ENCODE results near the gene BCL11B.

Gene BCL11B

GRCh38 chr14:99260587-99261551 is 11.1 kb downstream of the BCL11B start:
- Histone ChIP-seq H3K9me2 (ENCODE audit: low read depth, low read length) (no peaks in the 10 kb centered on the region), H3F3A (ENCODE audit: insufficient read depth, low read length) (no peaks in the 10 kb centered on the region), H3K27ac (ENCODE audit: low read depth, low read length, poor library complexity, severe bottlenecking) (no peak overlapping the region), H3K9me3 (ENCODE audit: low read length) (no peaks in the 10 kb centered on the region), H2AFZ (ENCODE audit: low read length) (no peak overlapping the region), H3K4me2 (ENCODE audit: low read length) (no peak overlapping the region), H3K36me3 (ENCODE audit: insufficient read depth, low read length) (no peaks in the 10 kb centered on the region), H3K4me3 (ENCODE audit: low read depth, low read length, poor library complexity, severe bottlenecking) (no peak overlapping the region), H3K79me2 (ENCODE audit: insufficient read depth, low read length) (no peaks in the 10 kb centered on the region), H3K9ac (ENCODE audit: low read length) (no peak overlapping the region), H3K4me1 (ENCODE audit: insufficient read depth, low read length, severe bottlenecking) (no peaks in the 10 kb centered on the region), H3K27me3 (ENCODE audit: insufficient read depth, low read length) (no peaks in the 10 kb centered on the region), H4K20me1 (ENCODE audit: insufficient read depth, low read length) (no peaks in the 10 kb centered on the region)
- TF ChIP-seq CTCF (IDR thresholded peaks at IDR 0.05; ENCODE audit: low read length), result no peak
- TF ChIP-seq EZH2 (IDR thresholded peaks at IDR 0.05; ENCODE audit: borderline replicate concordance, low read length), result no peak

- no peaks in the 10 kb centered on the region for H3K9me2 ChIP-seq (ENCODE audit: low read depth, low read length)
- no peaks in the 10 kb centered on the region for H3F3A ChIP-seq (ENCODE audit: insufficient read depth, low read length)
- H3K27ac ChIP-seq (ENCODE audit: low read depth, low read length, poor library complexity, severe bottlenecking), result no peak overlapping the region
- no peaks in the 10 kb centered on the region for H3K79me2 ChIP-seq (ENCODE audit: insufficient read depth, low read length)
- H3K4me1 ChIP-seq (ENCODE audit: insufficient read depth, low read length, severe bottlenecking), result no peaks in the 10 kb centered on the region
- no peaks in the 10 kb centered on the region for H4K20me1 ChIP-seq (ENCODE audit: insufficient read depth, low read length)
- no peak for TF ChIP-seq CTCF (IDR thresholded peaks at IDR 0.05; ENCODE audit: low read length)
- TF ChIP-seq EZH2 (IDR thresholded peaks at IDR 0.05; ENCODE audit: borderline replicate concordance, low read length), result no peak
- H3K4me3 ChIP-seq (ENCODE audit: low read depth, low read length, poor library complexity, severe bottlenecking), result no peak overlapping the region
- no peak overlapping the region for H2AFZ ChIP-seq (ENCODE audit: low read length)
- H3K36me3 ChIP-seq (ENCODE audit: insufficient read depth, low read length), result no peaks in the 10 kb centered on the region
- no peak overlapping the region for H3K4me2 ChIP-seq (ENCODE audit: low read length)
- no peak overlapping the region for H3K9ac ChIP-seq (ENCODE audit: low read length)
- no peaks in the 10 kb centered on the region for H3K9me3 ChIP-seq (ENCODE audit: low read length)
- no peaks in the 10 kb centered on the region for H3K27me3 ChIP-seq (ENCODE audit: insufficient read depth, low read length)
Measured at GRCh38 chr14:99260116-99260515, 11.9 kb downstream of the BCL11B start.

GRCh38 chr14:99258876-99259726 is 12.9 kb downstream of the BCL11B start:
- H3K9me3 ChIP-seq (ENCODE audit: low read length), result no peaks in the 10 kb centered on the region
- no peaks in the 10 kb centered on the region for H3F3A ChIP-seq (ENCODE audit: insufficient read depth, low read length)
- 0 out of 2 replicates have a peak, but pooled peaks cover 5% of the 10 kb centered on the region for H3K27me3 ChIP-seq (ENCODE audit: insufficient read depth, low read length)
- H3K4me1 ChIP-seq (ENCODE audit: insufficient read depth, low read length, severe bottlenecking), result no peaks in the 10 kb centered on the region
- H4K20me1 ChIP-seq (ENCODE audit: insufficient read depth, low read length), result no peaks in the 10 kb centered on the region
- no peaks in the 10 kb centered on the region for H3K36me3 ChIP-seq (ENCODE audit: insufficient read depth, low read length)
- no peaks in the 10 kb centered on the region for H3K79me2 ChIP-seq (ENCODE audit: insufficient read depth, low read length)
- no peak overlapping the region for H3K9ac ChIP-seq (ENCODE audit: low read length)
- TF ChIP-seq EZH2 (IDR thresholded peaks at IDR 0.05; ENCODE audit: borderline replicate concordance, low read length), result no peak
- TF ChIP-seq CTCF (IDR thresholded peaks at IDR 0.05; ENCODE audit: low read length), result no peak
- H3K4me3 ChIP-seq (ENCODE audit: low read depth, low read length, poor library complexity, severe bottlenecking), result no peak overlapping the region
- no peak overlapping the region for H3K27ac ChIP-seq (ENCODE audit: low read depth, low read length, poor library complexity, severe bottlenecking)
- H3K4me2 ChIP-seq (ENCODE audit: low read length), result no peak overlapping the region
- H3K9me2 ChIP-seq (ENCODE audit: low read depth, low read length), result no peaks in the 10 kb centered on the region
- H2AFZ ChIP-seq (ENCODE audit: low read length), result no peak overlapping the region
